Activated B cell treated with CpG ODN at 0.5 μM for 24 hours (primary cell): ENCODE results near the gene DYRK1B. TPM values are rescaled to one million over a fixed set of nuclear protein-coding genes. Genes with fewer than 3 reads are reported as not detected.
A peak's percentile ranks its signal among the peaks of the same experiment; 100 is the strongest.
"Not testable (repeated sequence)": the region's sequence is repeated elsewhere in the genome, so short reads cannot be mapped to it uniquely, and the experiment has no call there.

Source experiments
- ATAC-seq: fragments of 200-7000 bp; cut with Tn5 transposase; one replicate; pipeline ENCODE4 v1.10.0; 2021; ENCODE audit warnings: low read depth, mild to moderate bottlenecking, moderate library complexity
- CTCF ChIA-PET: fragments of 350-600 bp; sonication (Branson Sonifier 250); formaldehyde crosslinking; loops from one replicate; lab custom pipeline; 2021; ENCODE audit warnings: antibody characterized with exemption; lab: Charles Lee
- POLR2A ChIA-PET: fragments of 350-600 bp; sonication (Branson Sonifier 250); formaldehyde crosslinking; loops from one replicate; lab custom pipeline; 2021; ENCODE audit warnings: antibody characterized with exemption; lab: Charles Lee
- DNase-seq: peaks from one replicate; pipeline ENCODE4 v3.0.0; 2022
- H3K27ac Mint-ChIP-seq: one replicate; pipeline ENCODE4 v1.8.0; 2020; ENCODE audit warnings: mixed read lengths
- H3K27me3 Mint-ChIP-seq: one replicate; pipeline ENCODE4 v1.8.0; 2021; ENCODE audit warnings: mixed read lengths
- H3K36me3 Mint-ChIP-seq: one replicate; pipeline ENCODE4 v1.8.0; 2021; ENCODE audit warnings: low read depth, mixed read lengths
- H3K4me1 Mint-ChIP-seq: one replicate; pipeline ENCODE4 v1.8.0; 2021; ENCODE audit warnings: mixed read lengths
- H3K4me3 Mint-ChIP-seq: one replicate; pipeline ENCODE4 v1.8.0; 2020; ENCODE audit warnings: mild to moderate bottlenecking, mixed read lengths
- H3K9me3 Mint-ChIP-seq: one replicate; pipeline ENCODE4 v1.8.0; 2020; ENCODE audit warnings: mixed read lengths
- CTCF ChIP-seq: fragments of 200-600 bp; IDR thresholded peaks from one replicate; pipeline ENCODE4 v1.8.0; 2022; ENCODE audit warnings: antibody characterized with exemption, mild to moderate bottlenecking
- intact Hi-C: fragments of 100-400 bp; cut with micrococcal nuclease; formaldehyde crosslinking; loops from one replicate; pipeline ENCODE4 v1.15.1; 2024
- total RNA-seq: library from RNA; stranded (reverse); gene quantifications from 2 replicates; pipeline ENCODE4 v1.2.3, GENCODE V29; 2022

The DYRK1B gene
- 16.9 and 17.2 TPM in 2 replicates for total RNA-seq

GRCh38 chr19:39833464-39834286, at the start of gene DYRK1B:
DYRK1B (minus strand) TSS chr19:39834162; CDS start chr19:39831867, 2,295 bp downstream.
- intact Hi-C loops, result loop anchor here (1.0 to 10.0 kb wide), 11 partner anchors 9 to 981 kb away; partner anchors contain the start of genes AKT2, EID2, FBL and PAK4
- TF ChIP-seq CTCF, result no peak
- ATAC-seq (peak; percentile 86), DNase-seq (peak; percentile 90)
- H3K9me3 Mint-ChIP-seq, result no peaks in the 10 kb centered on the region
- ChIA-PET POLR2A (interaction anchor here (0.5 to 2.1 kb wide), 21 partner anchors 9 to 1873 kb away, joined by 3 to 63 read pairs (median 4); partner anchors contain the start of genes FBL, MED29, PAF1 and PSMC4), CTCF (interaction anchor here (1.2 to 1.7 kb wide), 4 partner anchors 10 to 137 kb away, joined by 4 to 12 read pairs (median 8); partner anchors contain the start of gene PSMC4)
- peak within 1 kb of the TSS; percentile 82 for H3K4me3 Mint-ChIP-seq
- peaks cover 33% of the 10 kb centered on the region for H3K4me1 Mint-ChIP-seq
- peaks cover 68% of the 10 kb centered on the region for H3K36me3 Mint-ChIP-seq
- no peaks in the 10 kb centered on the region for H3K27me3 Mint-ChIP-seq
- peak within 1 kb of the TSS; percentile 87 for H3K27ac Mint-ChIP-seq

- H3K4me3 Mint-ChIP-seq, POLR2A ChIA-PET, H3K4me1 Mint-ChIP-seq, H3K27me3 Mint-ChIP-seq, ATAC-seq, H3K9me3 Mint-ChIP-seq, H3K27ac Mint-ChIP-seq, DNase-seq, CTCF ChIA-PET, H3K36me3 Mint-ChIP-seq, intact Hi-C loops: not testable (repeated sequence)
Measured at GRCh38 chr19:39882645-39883044, 48.7 kb upstream of the DYRK1B start.

- H3K4me3 Mint-ChIP-seq, DNase-seq, H3K27ac Mint-ChIP-seq, H3K4me1 Mint-ChIP-seq, H3K27me3 Mint-ChIP-seq, intact Hi-C loops, H3K36me3 Mint-ChIP-seq, H3K9me3 Mint-ChIP-seq, POLR2A ChIA-PET: not testable (repeated sequence)
- ATAC-seq, result peak; percentile 94
- CTCF ChIA-PET, result interaction anchor here (1.1 kb wide), 1 partner anchor 89 kb away, joined by 3 read pairs; no protein-coding TSS in a partner anchor
Measured at GRCh38 chr19:39881495-39882110, 47.6 kb upstream of the DYRK1B start.

- H3K27ac Mint-ChIP-seq, DNase-seq, POLR2A ChIA-PET, CTCF ChIA-PET, H3K9me3 Mint-ChIP-seq, intact Hi-C loops, ATAC-seq, H3K4me1 Mint-ChIP-seq, H3K36me3 Mint-ChIP-seq, H3K27me3 Mint-ChIP-seq, H3K4me3 Mint-ChIP-seq: not testable (repeated sequence)
Measured at GRCh38 chr19:39880241-39880640, 46.3 kb upstream of the DYRK1B start.

- H3K36me3 Mint-ChIP-seq, ATAC-seq, H3K4me3 Mint-ChIP-seq, H3K27ac Mint-ChIP-seq, H3K27me3 Mint-ChIP-seq, POLR2A ChIA-PET, H3K9me3 Mint-ChIP-seq, intact Hi-C loops, CTCF ChIA-PET, DNase-seq, H3K4me1 Mint-ChIP-seq: not testable (repeated sequence)
Measured at GRCh38 chr19:39879796-39880195, 45.8 kb upstream of the DYRK1B start.

- H3K9me3 Mint-ChIP-seq, H3K4me3 Mint-ChIP-seq, ATAC-seq, intact Hi-C loops, H3K27ac Mint-ChIP-seq, H3K27me3 Mint-ChIP-seq, H3K4me1 Mint-ChIP-seq, DNase-seq, H3K36me3 Mint-ChIP-seq: not testable (repeated sequence)
- POLR2A ChIA-PET, result interaction anchor here (0.7 to 1.4 kb wide), 2 partner anchors 92 to 118 kb away, joined by 5 to 24 read pairs; partner anchors contain the start of genes PSMC4 and ZNF546
- CTCF ChIA-PET, result interaction anchor here (1.2 kb wide), 1 partner anchor 92 kb away, joined by 5 read pairs; the partner anchor contains the start of gene PSMC4
Measured at GRCh38 chr19:39878866-39879265, 44.9 kb upstream of the DYRK1B start.

GRCh38 chr19:39878398-39878797, 44.4 kb upstream of the DYRK1B start:
- no peak for TF ChIP-seq CTCF
- intact Hi-C loops, result no loop called here
- H3K27ac Mint-ChIP-seq, result no peak overlapping the region
- H3K9me3 Mint-ChIP-seq, result no peaks in the 10 kb centered on the region
- no peak overlapping the region for H3K4me3 Mint-ChIP-seq
- CTCF ChIA-PET, result interaction anchor here (1.2 kb wide), 1 partner anchor 92 kb away, joined by 5 read pairs; the partner anchor contains the start of gene PSMC4
- H3K27me3 Mint-ChIP-seq, result no peaks in the 10 kb centered on the region
- no peaks in the 10 kb centered on the region for H3K4me1 Mint-ChIP-seq
- no peak for DNase-seq
- no peaks in the 10 kb centered on the region for H3K36me3 Mint-ChIP-seq
- POLR2A ChIA-PET, result interaction anchor here (0.7 to 1.4 kb wide), 2 partner anchors 92 to 119 kb away, joined by 5 to 24 read pairs; partner anchors contain the start of genes PSMC4 and ZNF546
- ATAC-seq, result no peak

GRCh38 chr19:39877982-39878381, 44.0 kb upstream of the DYRK1B start:
- H3K27me3 Mint-ChIP-seq, CTCF ChIA-PET, H3K9me3 Mint-ChIP-seq, ATAC-seq, DNase-seq, intact Hi-C loops, H3K4me1 Mint-ChIP-seq, H3K4me3 Mint-ChIP-seq, H3K27ac Mint-ChIP-seq, H3K36me3 Mint-ChIP-seq: not testable (repeated sequence)
- POLR2A ChIA-PET, result interaction anchor here (0.7 to 1.4 kb wide), 2 partner anchors 93 to 119 kb away, joined by 5 to 24 read pairs; partner anchors contain the start of genes PSMC4 and ZNF546

GRCh38 chr19:39877488-39877887, 43.5 kb upstream of the DYRK1B start:
- H3K27me3 Mint-ChIP-seq, DNase-seq, ATAC-seq, H3K36me3 Mint-ChIP-seq, CTCF ChIA-PET, H3K9me3 Mint-ChIP-seq, H3K4me3 Mint-ChIP-seq, H3K27ac Mint-ChIP-seq, POLR2A ChIA-PET, intact Hi-C loops, H3K4me1 Mint-ChIP-seq: not testable (repeated sequence)
